OCI-LY1 (cell line): ENCODE results near the gene HES1.

Experiments used
- H2AFZ ChIP-seq: fragments of 200-600 bp; sonication (generic), shearing (Covaris generic); 2 replicates; pipeline ENCODE4 v1.6.0; 2014; ENCODE audit warnings: antibody characterized with exemption, mild to moderate bottlenecking, low read length
- H3F3A ChIP-seq: fragments of 200-600 bp; sonication (generic), shearing (Covaris generic); 2 replicates; pipeline ENCODE4 v1.6.0; 2014; ENCODE audit warnings: mild to moderate bottlenecking, antibody characterized with exemption, low read length, moderate library complexity; ENCODE audit not compliant: insufficient read depth
- H3K27ac ChIP-seq: fragments of 200-600 bp; sonication (generic); 2 replicates; pipeline ENCODE4 v1.5.1; 2014; ENCODE audit warnings: low read length, mixed run types, mild to moderate bottlenecking, low read depth; ENCODE audit not compliant: poor library complexity, severe bottlenecking
- H3K27me3 ChIP-seq: fragments of 200-600 bp; sonication (generic); 2 replicates; pipeline ENCODE4 v1.6.0; 2014; ENCODE audit warnings: antibody characterized with exemption, mild to moderate bottlenecking, low read length, moderate library complexity; ENCODE audit not compliant: insufficient read depth
- H3K36me3 ChIP-seq: fragments of 200-600 bp; sonication (generic); 2 replicates; pipeline ENCODE4 v1.6.1; 2014; ENCODE audit warnings: mild to moderate bottlenecking, antibody characterized with exemption, low read length, moderate library complexity, mixed read lengths; ENCODE audit not compliant: insufficient read depth
- H3K4me1 ChIP-seq: fragments of 200-600 bp; sonication (generic); 2 replicates; pipeline ENCODE4 v1.5.1; 2014; ENCODE audit warnings: mild to moderate bottlenecking, low read length, moderate library complexity; ENCODE audit not compliant: insufficient read depth, severe bottlenecking
- H3K4me2 ChIP-seq: fragments of 200-600 bp; sonication (generic), shearing (Covaris generic); 2 replicates; pipeline ENCODE4 v1.6.1; 2014; ENCODE audit warnings: low read length
- H3K4me3 ChIP-seq: fragments of 200-600 bp; sonication (generic); 2 replicates; pipeline ENCODE4 v1.5.1; 2014; ENCODE audit warnings: low read length, low read depth, mild to moderate bottlenecking, mixed read lengths; ENCODE audit not compliant: poor library complexity, severe bottlenecking
- H3K79me2 ChIP-seq: fragments of 200-600 bp; shearing (Covaris generic); 2 replicates; pipeline ENCODE4 v1.6.1; 2016; ENCODE audit warnings: mixed run types, low read length, mixed read lengths; ENCODE audit not compliant: insufficient read depth
- H3K9ac ChIP-seq: fragments of 200-600 bp; sonication (generic), shearing (Covaris generic); 2 replicates; pipeline ENCODE4 v1.6.1; 2014; ENCODE audit warnings: mild to moderate bottlenecking, low read length, mixed read lengths
- H3K9me2 ChIP-seq: fragments of 200-600 bp; sonication (generic), shearing (Covaris generic); 2 replicates; pipeline ENCODE4 v1.6.1; 2014; ENCODE audit warnings: low read depth, mild to moderate bottlenecking, low read length, mixed read lengths
- H3K9me3 ChIP-seq: fragments of 200-600 bp; shearing (Covaris generic); 2 replicates; pipeline ENCODE4 v1.6.1; 2014; ENCODE audit warnings: low read length, mixed read lengths
- H4K20me1 ChIP-seq: fragments of 200-600 bp; sonication (generic), shearing (Covaris generic); 2 replicates; pipeline ENCODE4 v1.6.0; 2016; ENCODE audit warnings: mild to moderate bottlenecking, low read length; ENCODE audit not compliant: insufficient read depth
- CTCF ChIP-seq: fragments of 200-600 bp; sonication (generic), shearing (Covaris generic); IDR thresholded peaks from 2 replicates; pipeline ENCODE4 v1.5.1; 2017; ENCODE audit warnings: mild to moderate bottlenecking, antibody characterized with exemption, low read length, moderate library complexity, mixed read lengths
- EZH2 ChIP-seq: fragments of 200-600 bp; sonication (generic), shearing (Covaris generic); IDR thresholded peaks from 2 replicates; pipeline ENCODE4 v1.8.0; 2017; ENCODE audit warnings: borderline replicate concordance, mixed run types, mild to moderate bottlenecking, antibody characterized with exemption, low read length, moderate library complexity, mixed read lengths

HES1 gene

GRCh38 chr3:194110483-194110882 lies 25.5 kb upstream of the HES1 start:
- Histone ChIP-seq H3K9me3 (no peaks in the 10 kb centered on the region), H3F3A (no peaks in the 10 kb centered on the region), H3K4me1 (no peaks in the 10 kb centered on the region), H3K27ac (no peak overlapping the region), H3K79me2 (no peaks in the 10 kb centered on the region), H3K27me3 (peaks cover 6% of the 10 kb centered on the region), H2AFZ (no peak overlapping the region), H3K4me3 (no peak overlapping the region), H3K36me3 (no peaks in the 10 kb centered on the region), H4K20me1 (no peaks in the 10 kb centered on the region), H3K4me2 (no peak overlapping the region), H3K9ac (no peak overlapping the region), H3K9me2 (no peaks in the 10 kb centered on the region)
- no peak for TF ChIP-seq EZH2
- no peak for TF ChIP-seq CTCF

- Histone ChIP-seq H3K4me1 (no peaks in the 10 kb centered on the region), H2AFZ (no peak overlapping the region), H3K27ac (no peak overlapping the region), H3K9ac (no peak overlapping the region), H4K20me1 (no peaks in the 10 kb centered on the region), H3K4me2 (no peak overlapping the region), H3K36me3 (no peaks in the 10 kb centered on the region), H3K9me3 (no peaks in the 10 kb centered on the region), H3K79me2 (no peaks in the 10 kb centered on the region), H3K9me2 (no peaks in the 10 kb centered on the region), H3K4me3 (no peak overlapping the region), H3F3A (no peaks in the 10 kb centered on the region), H3K27me3 (peaks cover 6% of the 10 kb centered on the region)
- no peak for TF ChIP-seq EZH2
Measured at GRCh38 chr3:194111336-194111735, 24.6 kb upstream of the HES1 start.

- peaks cover 4% of the 10 kb centered on the region; the same call in 1 of the 2 replicates for H3K27me3 ChIP-seq
- no peaks in the 10 kb centered on the region for H3K9me3 ChIP-seq
- H2AFZ ChIP-seq = no peak overlapping the region
- no peak overlapping the region for H3K4me3 ChIP-seq
- no peak for TF ChIP-seq EZH2
- no peak for TF ChIP-seq CTCF
- no peaks in the 10 kb centered on the region for H3K79me2 ChIP-seq
- H3K4me1 ChIP-seq = no peaks in the 10 kb centered on the region
- H3K27ac ChIP-seq = no peak overlapping the region
- no peaks in the 10 kb centered on the region for H4K20me1 ChIP-seq
- no peak overlapping the region for H3K4me2 ChIP-seq
- no peaks in the 10 kb centered on the region for H3K9me2 ChIP-seq
- H3K36me3 ChIP-seq = no peaks in the 10 kb centered on the region
- no peak overlapping the region for H3K9ac ChIP-seq
- H3F3A ChIP-seq = no peaks in the 10 kb centered on the region
Measured at GRCh38 chr3:194112120-194113106, 23.5 kb upstream of the HES1 start.
